ENCODE results near the gene SFTPB.
"Not testable (repeated sequence)": the region's sequence is repeated elsewhere in the genome, so short reads cannot be mapped to it uniquely, and the experiment has no call there.

The SFTPB gene

DNA sequence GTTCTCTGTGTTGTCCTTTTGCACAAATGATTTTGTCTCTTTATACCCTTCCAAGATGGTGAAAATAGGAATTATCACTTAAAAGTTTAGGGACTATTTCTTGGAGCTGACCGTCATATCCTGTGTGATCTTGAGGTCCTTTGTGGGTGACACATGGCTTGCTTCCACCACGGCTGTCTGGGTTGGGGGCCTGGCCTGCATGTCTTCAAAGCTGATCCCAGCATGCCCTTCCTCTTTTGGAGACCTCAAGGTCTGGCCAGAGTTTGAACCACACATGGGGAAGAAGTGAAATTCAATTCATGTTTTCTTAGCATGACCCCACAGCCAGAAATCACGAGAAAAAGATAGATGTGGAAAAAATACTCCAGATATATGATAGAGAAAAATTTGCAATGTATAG lies 14.0 kb downstream of the SFTPB start:
- no peak for DNase-seq (ENCODE audit: low spot score)

DNA sequence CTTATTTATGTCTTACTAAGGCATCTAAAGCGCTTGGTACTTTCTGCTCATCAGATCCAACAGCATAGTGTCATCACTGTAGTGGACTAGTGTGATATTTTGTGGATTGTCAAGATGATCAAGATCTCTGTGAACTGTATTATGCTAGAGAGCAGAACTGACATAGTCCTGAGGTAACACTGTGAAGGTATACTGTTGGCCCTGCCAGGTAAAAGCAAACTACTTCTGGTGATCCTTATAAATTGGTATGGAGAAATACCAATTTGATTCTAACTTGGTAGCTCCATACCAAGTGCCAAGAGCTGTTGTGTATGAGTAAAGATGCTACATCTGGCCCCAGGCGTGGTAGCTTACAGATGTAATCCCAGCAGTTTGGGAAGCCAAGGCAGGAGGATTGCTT lies 15.9 kb downstream of the SFTPB start:
- DNase-seq (ENCODE audit: low spot score), result no peak

DNA sequence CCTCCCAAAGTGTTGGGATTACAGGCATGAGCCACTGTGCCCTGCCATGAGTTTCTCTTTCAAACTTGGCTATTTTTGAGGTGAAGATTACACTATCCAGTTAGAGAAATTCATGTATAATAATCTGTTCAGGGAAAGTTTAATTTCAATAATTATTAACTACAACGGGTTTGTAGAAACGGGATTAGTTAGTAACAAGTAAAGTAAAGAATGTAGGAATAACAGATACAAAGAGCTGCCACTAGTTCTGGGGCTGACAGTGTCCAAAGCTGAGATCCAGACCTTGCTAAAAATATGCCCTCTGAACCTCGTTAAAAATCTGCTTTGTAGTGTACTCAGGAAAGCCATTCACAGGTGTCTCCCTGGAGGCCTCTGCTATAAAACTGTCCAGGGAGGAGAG lies 16.9 kb downstream of the SFTPB start:
- DNase-seq (ENCODE audit: low spot score), result no peak

DNA sequence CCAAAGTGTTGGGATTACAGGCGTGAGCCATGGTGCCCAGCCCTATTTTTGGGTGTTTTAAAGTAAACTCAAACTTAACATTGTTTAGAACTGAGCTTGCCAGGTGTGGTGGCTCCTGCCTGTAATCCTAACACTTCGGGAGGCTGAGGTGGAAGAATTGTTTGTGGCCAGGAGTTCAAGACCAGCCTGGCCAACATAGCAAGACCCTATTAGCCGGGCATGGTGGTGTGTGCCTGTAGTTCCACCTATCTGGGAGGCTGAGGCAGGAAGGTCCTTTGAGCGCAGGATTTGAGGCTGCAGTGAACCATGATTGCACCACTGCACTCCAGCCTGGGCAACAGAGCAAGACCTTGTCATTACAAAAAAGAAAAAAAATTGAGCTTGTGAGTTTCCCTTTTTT lies 17.5 kb downstream of the SFTPB start:
- no peak for DNase-seq (ENCODE audit: low spot score)

DNA sequence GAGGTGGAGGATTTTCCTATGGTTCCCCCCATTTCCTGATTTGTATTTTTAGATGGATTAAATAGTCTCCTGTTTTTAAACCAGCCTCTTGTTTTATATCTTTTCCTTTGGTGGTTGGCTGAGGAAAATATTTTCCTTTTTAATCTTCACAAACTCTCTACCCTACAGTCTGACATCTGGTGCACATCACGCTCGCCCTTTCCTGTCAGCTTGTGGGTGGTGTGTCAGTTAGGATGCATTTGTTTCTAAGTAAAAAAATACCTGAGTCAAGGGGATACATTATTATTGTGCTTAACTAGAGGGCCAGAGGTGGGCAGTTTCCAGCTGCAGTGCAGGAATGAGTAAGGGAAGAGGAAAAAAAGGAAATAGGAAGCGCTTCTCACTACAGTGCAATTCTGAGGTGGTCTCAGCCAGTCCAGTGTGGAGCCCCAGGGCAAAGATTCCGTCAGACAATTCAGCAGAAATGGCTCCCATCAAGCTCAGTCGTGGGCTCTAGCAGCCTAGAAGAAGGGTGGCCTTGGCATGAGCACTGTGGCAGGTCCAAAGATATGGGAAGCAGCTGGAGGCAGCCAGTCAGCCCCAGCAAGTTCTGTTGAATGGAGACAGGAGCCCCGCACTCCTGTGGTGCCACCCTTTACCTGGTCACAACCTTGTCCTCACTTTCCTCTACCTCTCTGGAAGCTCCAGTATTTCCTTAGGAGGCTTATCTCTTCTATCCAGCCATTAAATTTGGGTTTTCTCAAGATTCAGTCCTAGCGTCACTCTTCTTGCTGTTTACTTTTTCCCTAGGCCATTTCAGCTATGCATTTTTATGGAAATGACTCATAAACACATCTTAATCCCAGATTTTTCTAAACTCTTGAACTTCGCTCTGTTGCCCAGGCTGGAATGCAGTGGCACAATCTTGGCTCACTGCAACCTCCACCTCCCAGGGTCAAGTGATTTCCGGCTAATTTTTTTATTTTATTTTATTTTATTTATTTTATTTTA lies 18.5 kb downstream of the SFTPB start:
- no peak for DNase-seq (ENCODE audit: low spot score)

DNA sequence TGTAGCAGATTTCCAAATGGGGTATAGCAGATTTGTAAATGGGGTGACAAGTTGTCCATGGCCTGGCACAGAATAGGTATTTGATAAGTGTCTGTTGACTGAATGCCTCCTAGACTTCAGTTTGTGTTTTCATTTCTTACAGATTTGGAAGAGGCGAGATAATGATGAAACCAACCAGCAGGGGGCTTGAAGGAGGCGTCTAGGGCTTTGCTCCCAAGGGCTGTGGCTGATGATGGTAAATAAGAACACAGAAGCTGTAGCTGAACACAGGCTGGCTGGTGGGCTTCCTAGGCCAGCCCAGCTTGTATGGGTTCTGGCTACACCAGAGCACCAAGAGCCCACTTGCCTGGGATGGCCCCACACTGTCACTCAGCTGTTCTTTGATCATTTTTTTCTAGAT lies 19.4 kb downstream of the SFTPB start:
- peak; percentile 14 for DNase-seq (ENCODE audit: low spot score)

DNA sequence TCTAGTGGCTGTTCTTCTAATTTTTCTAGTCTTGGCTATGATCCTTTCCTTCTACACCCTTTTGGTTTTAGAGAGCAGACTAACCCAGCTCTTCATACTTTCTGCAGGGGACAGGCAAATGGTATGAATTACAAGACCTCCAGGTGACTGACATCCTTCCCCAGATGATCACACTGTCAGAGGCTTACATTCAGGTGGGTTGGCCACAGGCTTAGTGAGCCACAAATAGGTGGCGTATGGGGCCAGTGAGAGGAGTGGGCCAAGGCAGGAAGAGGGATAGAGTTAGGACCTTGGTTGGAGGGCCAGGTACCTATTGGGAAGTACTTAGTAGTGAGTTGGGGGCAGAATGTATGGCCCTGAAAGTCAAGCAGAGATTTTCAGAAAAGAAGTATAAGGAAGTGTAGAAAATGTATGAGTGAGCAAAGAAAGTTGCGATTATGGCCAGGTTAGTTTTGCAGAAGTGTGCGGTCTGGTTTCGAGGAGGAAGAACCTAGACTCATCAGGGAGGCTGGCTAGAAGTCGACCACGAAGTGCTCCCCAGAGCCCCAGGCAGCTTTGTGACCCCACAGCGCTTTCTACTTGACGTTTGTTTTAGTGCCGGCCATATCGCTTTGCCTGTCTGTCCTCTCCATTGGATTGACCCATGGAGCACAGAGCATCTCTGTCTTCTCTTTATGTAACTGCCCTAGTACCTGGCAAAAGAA lies 20.0 kb downstream of the SFTPB start:
- DNase-seq (ENCODE audit: low spot score), result no peak

DNA sequence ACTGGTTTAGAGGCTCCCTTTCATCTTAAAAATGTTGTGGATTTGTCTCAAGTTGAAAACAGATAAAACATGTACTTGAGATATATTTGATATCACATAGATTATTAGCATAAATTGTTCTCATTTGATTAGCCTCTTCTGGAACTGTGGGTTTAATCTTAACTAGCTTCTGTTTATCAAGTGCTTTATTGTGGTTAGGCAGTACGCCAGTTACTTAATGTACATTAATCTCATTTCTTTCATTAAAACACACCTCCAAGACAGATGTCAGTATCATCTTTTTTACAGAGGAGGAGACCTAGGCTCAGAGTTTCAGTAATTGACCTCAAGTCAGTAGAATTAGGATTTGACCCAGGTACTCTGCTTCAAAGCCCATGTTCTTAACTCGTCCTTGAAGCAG lies 21.8 kb downstream of the SFTPB start:
- DNase-seq (ENCODE audit: low spot score), result no peak

DNA sequence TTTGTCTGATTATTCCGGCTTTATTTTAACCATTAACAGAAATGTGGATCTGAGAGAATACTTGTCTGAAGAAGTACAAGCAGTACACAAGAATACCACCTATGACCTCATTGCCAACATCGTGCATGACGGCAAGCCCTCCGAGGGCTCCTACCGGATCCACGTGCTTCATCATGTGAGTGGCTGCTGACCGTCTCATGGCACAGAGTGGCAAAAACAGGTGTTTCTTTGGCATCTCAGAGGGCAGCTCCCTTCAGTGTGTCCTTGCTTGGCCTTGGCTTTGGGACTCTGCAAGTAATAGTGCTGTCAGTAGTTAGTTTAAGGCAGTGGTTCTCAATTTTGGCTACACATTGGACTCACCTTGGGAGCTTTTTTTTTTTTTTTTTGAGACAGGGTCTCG lies 23.1 kb downstream of the SFTPB start:
- DNase-seq (ENCODE audit: low spot score), result no peak

DNA sequence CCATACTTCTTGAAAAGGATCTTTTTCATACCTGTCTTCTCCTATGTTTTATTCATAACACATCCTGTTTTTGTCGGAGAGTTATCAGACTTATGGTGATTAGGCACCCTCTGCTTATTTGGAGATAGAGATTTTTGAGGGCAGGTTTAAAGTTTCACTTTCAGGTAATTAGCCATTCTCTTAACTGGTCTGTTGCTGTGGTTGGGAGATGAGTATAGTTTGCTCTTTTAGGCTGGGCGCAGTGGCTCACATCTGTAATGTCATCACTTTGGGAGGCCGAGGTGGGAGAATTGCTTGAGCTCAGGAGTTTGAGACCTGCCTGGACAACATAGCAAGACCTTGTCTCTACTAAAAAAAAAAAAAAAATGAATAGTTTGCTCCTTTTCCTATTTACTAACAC lies 25.3 kb downstream of the SFTPB start:
- DNase-seq (ENCODE audit: low spot score), result no peak

DNA sequence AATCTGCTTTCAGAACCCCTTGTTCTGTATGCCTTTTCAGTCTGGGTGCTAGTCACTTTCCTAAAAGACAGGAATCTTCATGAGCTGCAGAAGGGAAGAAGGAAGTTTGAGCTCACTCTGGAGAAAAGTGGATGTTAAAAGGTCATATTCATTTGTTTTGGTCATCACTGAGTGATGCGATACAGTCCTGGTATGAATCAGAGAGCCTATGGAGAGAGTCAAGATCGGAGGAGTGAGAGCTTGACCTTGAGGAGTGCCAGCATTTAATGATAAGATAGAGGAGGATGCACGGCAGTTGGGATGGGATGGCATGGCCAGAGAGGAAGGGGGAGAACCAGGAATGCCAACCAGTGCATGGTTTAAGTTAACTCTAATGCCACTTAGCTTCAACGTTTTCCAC lies 32.4 kb downstream of the SFTPB start:
- DNase-seq (ENCODE audit: low spot score), result no peak

DNA sequence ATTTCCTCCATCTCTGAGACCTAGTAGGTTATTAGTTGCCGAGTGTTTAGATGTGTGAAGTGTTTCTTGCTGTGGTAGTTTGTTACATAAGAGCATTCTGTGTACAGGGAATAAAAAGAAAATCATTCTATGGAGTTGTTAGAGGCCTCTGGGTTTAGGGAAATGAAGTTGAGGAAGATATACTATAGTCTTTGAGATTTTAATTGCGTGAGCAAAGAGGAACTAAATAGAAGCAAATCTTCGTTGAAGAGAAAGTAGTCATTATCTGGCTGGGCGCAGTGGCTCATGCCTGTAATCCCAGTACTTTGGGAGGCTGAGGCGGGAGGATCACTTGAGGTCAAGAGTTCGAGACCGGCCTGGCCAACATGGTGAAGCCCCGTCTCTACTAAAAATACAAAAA lies 33.0 kb downstream of the SFTPB start:
- DNase-seq (ENCODE audit: low spot score), result no peak

DNA sequence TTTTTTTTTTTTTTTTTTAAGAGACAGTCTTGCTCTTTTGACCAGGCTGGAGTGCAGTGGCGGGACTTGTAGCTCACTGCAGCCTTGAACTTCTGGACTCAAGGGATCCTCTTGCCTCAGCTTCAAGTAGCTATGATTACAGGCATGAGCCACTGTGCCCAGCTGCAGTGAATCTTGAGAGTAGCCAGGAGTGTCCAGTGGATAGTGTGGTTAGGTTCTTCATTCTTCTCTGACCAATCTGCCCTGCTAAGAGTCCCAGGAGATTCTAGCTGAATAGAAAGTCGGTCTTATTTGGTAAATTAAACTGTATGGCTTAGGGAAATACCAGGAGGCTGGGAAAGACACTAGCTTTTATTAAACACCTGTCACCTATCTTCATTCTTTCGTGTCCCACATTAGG lies 36.7 kb downstream of the SFTPB start:
- no peak for DNase-seq (ENCODE audit: low spot score)

DNA sequence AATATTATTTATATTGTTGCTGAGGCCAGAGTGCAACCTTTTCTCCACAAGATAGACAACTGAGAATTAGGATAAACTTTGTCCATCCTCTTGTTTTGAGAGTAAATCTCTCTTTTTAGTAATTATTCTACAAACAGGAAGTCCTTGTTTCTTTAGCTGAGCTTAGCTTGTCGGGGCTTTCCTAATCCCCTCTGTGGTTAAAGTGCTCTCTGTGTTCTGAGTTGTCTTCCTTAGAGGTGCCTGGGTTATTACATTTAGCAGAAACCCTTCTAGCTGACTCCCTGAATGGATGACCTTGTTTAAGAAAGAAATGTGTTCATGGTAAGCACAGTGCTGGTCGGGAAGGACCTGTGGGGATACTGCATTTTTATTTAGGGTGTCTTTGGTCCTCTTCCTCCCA lies 39.3 kb downstream of the SFTPB start:
- DNase-seq (ENCODE audit: low spot score), result no peak

DNA sequence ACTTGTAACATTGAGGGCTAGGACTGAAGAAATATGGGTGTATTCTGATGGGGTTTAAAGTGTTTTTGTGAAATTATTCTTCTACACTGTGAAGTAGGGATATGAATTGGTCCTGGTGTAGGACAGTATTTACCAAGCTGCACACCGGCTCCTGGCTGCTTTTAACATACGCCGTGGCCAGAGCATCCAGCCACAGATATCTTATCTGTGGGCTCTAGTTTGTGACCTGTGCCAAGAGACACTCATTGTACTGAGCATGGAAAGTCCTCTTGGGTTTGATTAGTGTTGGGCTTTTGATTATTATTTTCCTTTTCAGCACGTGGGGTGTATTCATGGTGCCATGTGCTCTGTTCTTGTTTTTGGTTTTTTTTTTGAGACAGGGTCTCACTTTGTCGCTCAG lies 44.0 kb downstream of the SFTPB start:
- DNase-seq (ENCODE audit: low spot score), result no peak

DNA sequence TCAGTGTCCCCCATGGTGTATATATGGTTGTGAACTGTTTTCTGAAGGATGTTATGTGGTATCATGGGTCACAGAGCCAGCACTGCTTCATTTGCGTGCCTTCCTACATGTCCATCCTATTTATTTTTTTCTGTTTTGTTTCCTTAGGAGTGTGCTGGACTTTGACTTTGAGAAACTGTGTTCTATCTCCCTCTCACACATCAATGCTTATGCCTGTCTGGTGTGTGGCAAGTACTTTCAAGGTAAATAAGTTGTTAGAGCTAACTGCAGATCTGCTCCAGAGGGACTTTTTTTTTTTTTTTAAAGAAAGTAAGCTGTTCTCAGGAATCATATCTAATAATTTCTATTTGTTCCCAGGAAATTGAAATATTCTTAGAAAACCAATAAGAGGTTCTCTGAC lies 46.7 kb downstream of the SFTPB start:
- no peak for DNase-seq (ENCODE audit: low spot score)

DNA sequence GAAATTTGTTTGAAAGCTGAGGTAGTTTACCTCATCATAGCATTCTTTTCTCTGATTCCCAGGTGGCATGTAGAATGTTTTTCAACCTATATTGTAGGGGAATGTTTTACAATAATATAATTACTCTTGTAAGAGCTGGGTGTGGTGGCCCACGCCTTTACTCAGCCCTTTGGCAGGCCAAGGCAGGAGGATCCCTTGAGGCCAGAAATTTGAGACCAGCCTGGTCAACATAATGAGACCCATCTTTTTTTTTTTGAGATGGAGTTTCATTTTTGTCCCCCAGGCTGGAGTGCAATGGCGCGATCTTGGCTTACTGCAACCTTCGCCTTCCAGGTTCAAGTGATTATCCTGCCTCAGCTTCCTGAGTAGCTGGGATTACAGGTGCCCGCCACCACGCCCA lies 48.4 kb downstream of the SFTPB start:
- DNase-seq (ENCODE audit: low spot score), result no peak

DNA sequence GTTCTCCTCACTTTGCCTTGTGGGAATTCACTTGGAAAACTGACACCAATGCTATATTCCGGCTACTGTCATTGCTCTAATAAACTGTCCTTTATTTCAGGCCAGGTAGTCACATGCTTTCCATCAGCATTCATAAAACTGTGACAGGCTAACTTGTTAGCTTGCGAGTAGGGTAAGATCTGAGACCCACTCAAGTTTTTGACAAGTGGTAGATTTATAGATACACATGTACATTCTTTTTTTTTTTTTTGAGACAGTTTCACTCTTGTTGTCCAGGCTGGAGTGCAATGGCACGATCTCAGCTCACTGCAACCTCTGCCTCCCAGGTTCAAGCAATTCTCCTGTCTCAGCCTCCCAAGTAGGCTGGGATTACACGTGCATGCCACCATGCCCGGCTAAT lies 50.3 kb downstream of the SFTPB start:
- DNase-seq (ENCODE audit: low spot score), result not testable (repeated sequence)

DNA sequence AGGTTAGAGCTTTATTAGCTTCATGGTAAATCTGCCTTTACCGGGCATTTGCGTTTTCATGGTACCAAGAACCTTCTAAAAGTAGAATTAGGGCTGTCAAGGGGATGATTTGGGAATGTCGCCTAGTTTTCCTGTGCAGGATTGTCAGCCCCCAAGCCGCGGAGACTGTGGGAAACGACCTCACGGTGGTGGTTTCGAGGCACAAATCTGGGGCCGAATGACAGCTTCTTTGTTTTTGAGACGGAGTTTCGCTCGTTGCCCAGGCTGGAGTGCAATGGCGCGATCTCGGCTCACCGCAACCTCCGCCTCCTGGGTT lies 52.6 kb downstream of the SFTPB start:
- no peak for DNase-seq (ENCODE audit: low spot score)

DNA sequence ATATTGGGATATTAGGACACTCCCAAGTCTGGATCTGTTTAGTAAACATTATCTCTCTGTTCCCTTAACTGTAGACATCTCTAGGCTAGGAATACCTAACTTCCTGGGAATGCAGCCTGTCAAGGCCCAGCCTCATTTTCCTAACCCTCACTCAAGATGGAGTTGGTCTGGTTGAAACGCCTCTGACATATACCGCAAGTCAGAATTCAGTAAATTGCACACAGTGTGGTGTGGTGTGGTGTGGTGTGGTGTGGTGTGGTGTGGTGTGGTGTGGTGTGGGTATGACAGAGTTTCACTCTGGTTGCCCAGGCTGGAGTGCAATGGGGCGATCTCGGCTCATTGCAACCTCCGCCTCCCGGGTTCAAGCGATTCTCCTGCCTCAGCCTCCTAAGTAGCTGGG lies 53.2 kb downstream of the SFTPB start:
- not testable (repeated sequence) for DNase-seq (ENCODE audit: low spot score)

DNA sequence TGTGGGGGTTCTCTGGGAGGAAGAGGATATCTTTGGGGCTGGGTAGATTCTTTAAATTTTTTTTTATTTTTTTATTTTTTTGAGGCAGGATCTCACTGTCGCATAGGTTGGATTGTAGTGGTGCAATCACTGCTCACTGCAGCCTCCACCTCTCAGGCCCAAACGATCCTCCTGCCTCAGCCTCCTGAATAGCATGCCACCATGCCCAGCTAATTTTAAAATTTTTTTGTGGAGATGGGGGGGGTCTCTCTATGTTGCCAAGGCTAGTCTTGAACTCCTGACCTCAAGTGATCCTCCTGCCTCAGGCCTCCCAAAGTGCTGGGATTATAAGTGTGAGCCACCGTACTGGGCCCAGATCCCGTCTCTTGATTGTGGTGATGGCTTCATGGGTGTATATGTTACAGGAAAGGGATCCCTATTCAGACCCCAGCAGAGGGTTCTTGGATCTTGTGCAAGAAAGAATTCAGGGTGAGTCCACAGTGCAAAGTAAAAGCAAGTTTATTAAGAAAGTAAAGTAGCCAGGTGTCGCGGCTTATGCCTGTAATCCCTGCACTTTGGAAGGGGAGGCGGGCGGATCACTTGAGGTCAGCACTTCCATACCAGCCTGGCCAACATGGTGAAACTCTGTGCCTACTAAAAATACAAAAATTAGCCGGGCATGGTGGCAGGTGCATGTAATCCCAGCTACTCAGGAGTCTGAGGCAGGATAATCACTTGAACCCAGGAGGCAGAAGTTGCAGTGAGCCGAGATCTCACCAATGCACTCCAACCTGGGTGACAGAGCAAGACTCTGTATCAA lies 54.1 kb downstream of the SFTPB start:
- DNase-seq (ENCODE audit: low spot score), result no peak

DNA sequence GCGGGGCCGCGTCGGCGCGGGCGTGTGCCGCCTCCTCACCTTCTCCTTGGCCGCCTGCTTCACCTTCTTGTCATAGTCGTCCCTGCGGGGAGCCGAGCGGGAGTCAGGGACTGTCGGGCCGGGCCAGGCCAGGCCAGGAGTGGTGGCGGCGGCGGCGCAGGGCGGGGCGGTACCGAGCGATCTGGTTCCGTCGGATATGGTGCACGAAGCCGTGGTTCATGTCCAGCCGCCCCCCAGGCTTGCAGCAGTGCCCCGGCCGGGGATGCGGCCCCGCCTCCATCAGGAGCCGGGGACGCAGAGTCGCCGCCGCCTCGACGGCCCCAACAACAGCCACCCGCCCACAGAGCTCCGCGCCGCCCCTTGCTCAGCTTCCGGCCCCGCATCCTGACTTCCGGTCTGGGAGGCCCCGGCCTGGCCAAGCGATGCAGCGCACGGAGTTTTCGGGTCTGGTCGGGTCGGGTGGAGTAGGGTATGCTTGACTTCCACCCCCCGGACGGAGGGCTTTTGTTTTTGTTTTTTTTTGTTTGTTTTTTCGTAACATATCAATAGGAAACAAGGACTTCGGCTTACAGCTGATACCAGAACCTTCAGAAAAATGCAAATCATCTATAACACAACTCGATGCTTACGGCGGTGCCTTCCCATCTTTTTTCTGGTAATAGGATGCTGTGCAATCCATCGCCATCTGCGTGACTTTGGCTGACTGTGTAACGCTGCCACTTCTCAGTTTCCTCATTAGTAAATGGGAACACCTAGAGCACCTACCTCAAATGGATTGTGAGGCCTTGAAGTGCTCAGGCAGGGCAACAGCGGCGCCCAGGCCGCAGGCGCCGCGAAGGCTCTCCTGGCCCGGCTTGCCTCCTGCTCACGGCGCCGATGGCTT lies 56.1 kb downstream of the SFTPB start, which contains the start of gene C2orf68:
Gene C2orf68, minus strand, starts transcription at position 362 of the 883 bp plus-strand sequence. Its CDS starts 82 bp downstream, at position 280.
- peak; percentile 85 for DNase-seq (ENCODE audit: low spot score)

Measured in hematopoietic multipotent progenitor cell treated with erythropoietin and hydrocortisone succinate and interleukin-3 and kit ligand, for 17 days (in vitro differentiated cells).